K562 (cell line): ENCODE results near the gene MYO1E. TPM values are rescaled to one million over a fixed set of nuclear protein-coding genes. Genes with fewer than 3 reads are reported as not detected.

Source experiments
- E2F8 ChIP-seq: fragments of 450-650 bp; IDR thresholded peaks from 2 replicates; pipeline ENCODE4 v1.7.1; 2018; ENCODE audit warnings: mild to moderate bottlenecking, low read depth; ENCODE audit not compliant: partially characterized antibody
- HINFP ChIP-seq: fragments of 450-650 bp; conservative IDR thresholded peaks from 2 replicates; pipeline ENCODE4 v1.6.1; 2016; ENCODE audit warnings: missing genetic modification characterization, low read depth, mild to moderate bottlenecking, control low read depth, missing compliant biosample characterization
- PRPF4 ChIP-seq: fragments of 200-400 bp; formaldehyde crosslinking; IDR thresholded peaks from one replicate; pipeline ENCODE4 v1.6.1; 2017; ENCODE audit warnings: low read length, low read depth, mild to moderate bottlenecking; ENCODE audit not compliant: insufficient read depth, poor library complexity, severe bottlenecking
- ZNF217 ChIP-seq: sonication (generic); formaldehyde crosslinking; IDR thresholded peaks from 2 replicates; pipeline ENCODE4 v1.8.0; 2022; ENCODE audit warnings: mild to moderate bottlenecking, missing genetic modification reagents
- ZNF592 ChIP-seq: fragments of 450-650 bp; IDR thresholded peaks from 2 replicates; pipeline ENCODE4 v1.6.1; 2017; ENCODE audit warnings: antibody characterized with exemption, mild to moderate bottlenecking
- polyA plus RNA-seq, 8 experiments: library from polyadenylated mRNA; depleted of rRNA in 4 of 8; stranded (reverse) in 5 of 8; unstranded in 3 of 8; fragments of >200 nt; fragmentation: Nextera tagmentation in 2 of 8; fragmentation: Illumina TruSeq in 1 of 8; extraction: Ambion mirVana in 2 of 8; extraction: Trizol in 1 of 8; gene quantifications; 2 replicates each; pipeline versions ENCODE4 v1.2.1 to v1.2.3, GENCODE V29; 2011 to 2014; ENCODE audit warnings: inconsistent platforms in 1 of 8, missing spikeins in 1 of 8
- total RNA-seq, 7 experiments: library from RNA; depleted of rRNA in 6 of 7; stranded (reverse); fragments of >200 nt in 6 of 7; fragmentation: Illumina TruSeq in 2 of 7; extraction: Trizol in 2 of 7; gene quantifications; 2 replicates each; pipeline versions ENCODE4 v1.2.1 to v1.2.3, GENCODE V29; 2011 to 2021; ENCODE audit warnings: low replicate concordance in 1 of 7

Gene MYO1E
- total and polyA plus RNA-seq, 9 of the 15 experiments (the other 6 are each of a cell fraction or from before 2014, with no cell fraction given) = under 0.01 to 0.44 (median 0.01) TPM; not detected in 6

- no peak for TF ChIP-seq ZNF592
- TF ChIP-seq HINFP = no peak
- TF ChIP-seq ZNF217 (CRISPR knock-in tag) = no peak
- no peak for TF ChIP-seq PRPF4
- TF ChIP-seq E2F8 = no peak
These were observed 22.8 kb downstream of the MYO1E start (continued) for GRCh38 chr15:59349680-59350420.
